SHP77 treated with DMSO at 0.1 percent for 48 hours (cell line): Measurements from ENCODE around the gene DEPDC5.
"Not testable (repeated sequence)": the region's sequence is repeated elsewhere in the genome, so short reads cannot be mapped to it uniquely, and the experiment has no call there.

ENCODE experiments used
- DNase-seq: peaks from one replicate; lab custom pipeline; 2025; lab: John Stamatoyannopoulos, UW

Gene DEPDC5

GRCh38 chr22:31753634-31754501 is at the start of gene DEPDC5:
DEPDC5 (plus strand) TSS chr22:31754019; CDS start chr22:31754922, 903 bp downstream.
- DNase-seq, result peak; percentile 89

DNA sequence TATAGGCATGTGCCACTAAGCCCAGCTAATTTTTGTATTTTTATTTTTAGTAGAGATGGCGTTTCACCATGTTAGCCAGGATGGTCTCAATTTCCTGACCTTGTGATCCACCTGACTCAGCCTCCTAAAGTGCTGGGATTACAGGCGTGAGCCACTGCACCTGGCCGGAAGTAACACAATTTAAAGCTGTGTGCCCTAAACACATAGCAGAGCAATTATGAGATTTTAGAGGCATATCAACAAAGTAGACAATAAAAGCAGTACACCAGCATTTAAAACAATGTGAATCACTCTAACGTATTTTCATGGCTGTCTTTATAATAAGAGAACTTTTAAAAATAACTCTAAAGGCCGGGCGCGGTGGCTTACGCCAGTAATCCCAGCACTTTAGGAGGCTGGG is 46.3 kb upstream of the DEPDC5 start:
- DNase-seq, result no peak

GRCh38 chr22:31711226-31711625 is 42.6 kb upstream of the DEPDC5 start:
- not testable (repeated sequence) for DNase-seq

DNA sequence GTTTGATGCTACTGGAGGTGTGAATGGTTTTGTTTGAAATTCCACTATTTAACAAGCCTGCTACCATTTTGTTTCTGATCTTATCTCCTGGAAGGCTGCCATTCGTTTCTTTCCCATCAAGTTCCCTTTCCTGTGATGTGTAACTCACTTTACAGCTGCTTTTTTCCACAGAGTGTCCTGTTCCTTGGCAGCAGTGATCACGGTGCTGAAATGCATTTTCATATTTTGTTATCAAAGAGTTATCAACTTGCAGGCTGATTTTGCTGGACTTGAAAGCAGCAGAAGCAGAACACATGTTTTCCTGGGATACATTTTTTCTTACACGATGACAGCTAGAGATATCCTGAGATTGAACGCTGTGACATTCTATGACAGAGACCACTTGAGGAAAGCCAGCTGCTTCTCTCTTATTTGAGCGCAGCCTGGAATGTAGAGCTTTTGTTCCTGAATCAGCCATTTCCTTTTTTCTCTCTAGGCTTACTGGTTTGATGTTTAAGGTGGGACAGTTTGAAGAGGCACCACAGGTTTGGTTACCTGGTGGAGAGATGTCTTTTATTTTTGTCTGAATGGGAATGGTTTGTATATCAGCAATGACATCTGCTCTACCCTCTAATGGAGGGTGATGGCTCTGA is 38.6 kb upstream of the DEPDC5 start:
- DNase-seq, result no peak

- DNase-seq, result no peak
Measured at GRCh38 chr22:31719850-31720471, 33.9 kb upstream of the DEPDC5 start.

- DNase-seq, result no peak
Measured at GRCh38 chr22:31723723-31724122, 30.1 kb upstream of the DEPDC5 start.

GRCh38 chr22:31726692-31727091 is 27.1 kb upstream of the DEPDC5 start:
- DNase-seq, result no peak

DNA sequence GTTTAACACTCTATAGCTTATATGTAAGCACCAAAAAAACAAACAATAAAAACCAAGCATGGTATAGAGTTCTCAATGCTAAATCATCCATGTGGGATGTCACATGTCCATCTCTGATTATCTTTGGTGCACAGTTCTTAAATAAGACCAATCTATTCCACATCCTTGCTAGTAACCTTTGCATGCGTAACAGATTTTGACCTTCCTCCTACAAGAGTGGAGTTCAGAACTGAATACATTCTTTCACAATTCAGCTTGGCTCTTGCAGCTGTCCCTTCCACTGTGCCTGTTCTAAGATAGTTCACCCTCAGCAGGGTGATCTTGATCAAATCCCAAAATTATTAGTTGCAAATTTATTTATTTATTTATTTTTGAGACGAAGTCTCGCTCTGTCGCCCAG is 25.0 kb upstream of the DEPDC5 start:
- no peak for DNase-seq

GRCh38 chr22:31730344-31730711 is 23.5 kb upstream of the DEPDC5 start:
- no peak for DNase-seq

GRCh38 chr22:31732089-31732829 is 21.6 kb upstream of the DEPDC5 start:
- no peak for DNase-seq

DNA sequence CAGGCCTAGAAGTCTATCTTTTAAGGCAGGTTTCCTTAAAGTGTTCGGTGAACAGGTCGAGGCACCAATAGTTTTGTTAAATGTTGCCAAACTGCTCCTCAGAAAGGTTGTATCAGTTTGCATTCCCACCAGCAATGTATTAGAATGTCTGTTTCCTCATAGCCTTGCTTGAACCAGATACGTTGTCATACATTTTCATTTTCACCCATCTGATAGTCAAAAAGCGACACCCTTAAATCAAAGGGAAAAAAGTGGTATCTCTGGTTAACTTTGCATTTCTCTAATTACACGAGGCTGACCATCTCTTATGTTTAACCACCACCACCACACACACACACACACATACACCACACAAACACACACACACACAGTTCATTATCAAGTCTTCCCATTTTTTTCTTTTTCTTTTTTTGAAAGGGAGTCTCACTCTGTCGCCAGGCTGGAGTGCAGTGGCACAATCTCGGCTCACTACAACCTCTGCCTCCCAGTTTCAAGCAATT is 20.2 kb upstream of the DEPDC5 start:
- DNase-seq, result no peak

DNA sequence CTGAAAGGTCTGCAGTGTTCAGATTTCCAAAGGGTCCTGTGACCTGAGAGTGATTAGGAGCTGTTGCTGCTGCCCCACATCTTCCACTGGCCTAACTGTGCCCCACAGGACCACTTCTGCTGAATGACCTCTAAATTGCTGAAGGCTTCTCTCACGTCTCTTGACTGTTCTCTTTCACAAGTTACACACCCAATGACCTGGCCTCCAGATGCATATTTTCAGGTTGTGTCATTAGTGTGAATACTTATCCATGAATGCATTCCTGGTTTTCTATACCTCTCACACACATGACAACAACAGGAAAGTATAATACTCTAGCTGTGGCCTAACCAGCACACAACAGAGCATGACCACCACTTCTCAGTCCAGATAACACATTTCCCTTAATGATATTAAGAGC is 19.3 kb upstream of the DEPDC5 start:
- no peak for DNase-seq

DNA sequence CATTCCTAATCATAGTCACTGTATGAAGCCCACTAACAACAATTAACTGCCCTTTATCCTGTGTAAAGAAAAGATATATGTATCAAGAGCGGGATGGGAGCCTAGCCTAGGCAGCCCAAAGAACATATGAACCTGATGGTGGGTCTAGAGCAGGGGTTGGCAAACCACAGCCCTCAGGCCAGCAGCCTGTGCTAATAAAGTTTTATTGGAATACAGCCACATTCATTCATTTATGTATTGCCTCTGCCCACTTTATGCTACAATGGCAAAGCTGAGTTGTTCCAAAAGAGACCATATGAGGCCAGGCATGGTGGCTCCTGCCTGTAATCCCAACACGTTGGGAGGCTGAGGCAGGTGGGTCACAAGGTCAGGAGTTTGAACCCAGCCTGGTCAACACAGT is 17.4 kb upstream of the DEPDC5 start:
- DNase-seq, result no peak

GRCh38 chr22:31737932-31738331 is 15.9 kb upstream of the DEPDC5 start:
- no peak for DNase-seq

DNA sequence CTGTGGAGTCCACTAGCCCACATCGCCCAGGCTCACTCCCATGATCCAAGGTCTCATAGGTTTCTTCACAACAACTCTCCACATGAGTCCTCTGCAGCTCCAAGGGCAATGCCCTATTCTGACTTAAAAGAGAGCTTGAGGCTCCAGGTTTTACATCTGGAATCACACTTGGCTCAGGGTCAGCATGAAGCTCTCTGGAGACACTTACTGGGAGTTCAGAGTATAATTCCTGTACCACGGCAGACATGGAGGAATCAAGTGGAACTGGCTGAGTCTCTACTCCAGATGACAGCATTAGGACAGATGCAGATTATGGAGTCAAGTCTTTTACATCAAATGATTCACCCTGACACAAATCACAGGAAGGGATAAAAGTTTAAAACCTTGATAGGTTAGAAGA is 15.3 kb upstream of the DEPDC5 start:
- DNase-seq, result no peak

DNA sequence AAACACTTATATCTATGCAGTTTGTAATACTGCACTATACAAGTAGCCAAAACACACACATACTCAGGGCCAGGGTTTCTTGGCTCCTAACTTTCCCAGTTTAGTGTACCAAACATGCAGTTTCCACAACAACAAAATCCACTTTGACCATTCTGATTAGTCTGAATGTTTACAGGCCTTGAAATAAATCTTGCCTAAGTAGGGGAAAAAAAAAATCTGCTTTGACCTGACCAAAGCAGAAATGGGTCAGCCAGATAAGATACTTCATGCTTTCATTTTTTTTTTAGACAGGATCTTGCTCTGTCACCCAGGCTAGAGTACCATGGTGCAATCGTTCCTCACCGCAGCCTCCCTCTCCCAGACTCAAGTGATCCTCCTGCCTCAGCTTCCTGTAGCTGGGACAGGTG is 14.0 kb upstream of the DEPDC5 start:
- DNase-seq, result no peak

DNA sequence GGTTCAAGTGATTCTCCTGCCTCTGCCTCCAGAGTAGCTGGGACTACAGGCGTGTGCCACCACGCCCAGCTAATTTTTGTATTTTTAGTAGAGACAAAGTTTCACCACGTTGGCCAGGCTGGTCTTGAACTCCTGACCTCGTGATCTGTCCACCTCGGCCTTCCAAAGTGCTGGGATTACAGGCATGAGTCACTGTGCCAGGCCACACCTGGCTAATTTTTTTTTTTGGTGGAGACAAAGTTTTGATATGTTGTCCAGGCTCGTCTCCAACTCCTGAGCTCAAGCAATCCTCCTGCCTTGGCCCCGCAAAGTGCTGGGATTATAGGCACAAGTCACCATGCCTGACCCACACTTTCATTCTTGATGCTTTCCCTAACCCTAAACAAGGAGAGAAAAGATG is 13.5 kb upstream of the DEPDC5 start:
- DNase-seq, result not testable (repeated sequence)

DNA sequence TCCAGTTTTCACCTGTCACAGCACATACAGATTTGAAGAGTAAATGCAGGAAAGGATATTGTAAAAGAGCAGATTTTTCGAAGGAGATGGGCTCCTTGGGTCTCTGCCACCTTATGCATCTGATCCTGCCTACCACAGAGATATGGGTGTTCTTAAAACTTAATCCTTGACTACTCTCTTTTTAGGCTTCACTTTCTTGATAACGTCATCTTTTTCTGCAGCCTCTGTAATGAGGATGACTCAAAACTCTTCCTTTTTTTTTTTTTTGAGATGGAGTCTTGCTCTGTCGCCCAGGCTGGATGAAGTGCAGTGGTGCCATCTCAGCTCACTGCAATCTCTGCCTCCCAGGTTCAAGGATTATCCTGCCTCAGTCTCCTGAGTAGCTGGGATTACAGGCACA is 11.7 kb upstream of the DEPDC5 start:
- no peak for DNase-seq

- DNase-seq, result no peak
Measured at GRCh38 chr22:31742682-31743081, 11.1 kb upstream of the DEPDC5 start.

- DNase-seq, result no peak
Measured at GRCh38 chr22:31743871-31744270, 9.9 kb upstream of the DEPDC5 start.

- no peak for DNase-seq
Measured at GRCh38 chr22:31747441-31747840, 6.4 kb upstream of the DEPDC5 start.

- no peak for DNase-seq
Measured at GRCh38 chr22:31748490-31748889, 5.3 kb upstream of the DEPDC5 start.
